AG10803 (cell line): ENCODE data around the gene SGCD.
A peak's percentile ranks its signal among the peaks of the same experiment; 100 is the strongest.

ENCODE experiments used
- DNase-seq: peaks from one replicate; pipeline ENCODE4 v3.0.0; 2010; ENCODE audit warnings: low read depth
- H3K4me3 ChIP-seq: 2 replicates; pipeline ENCODE4 v1.5.1; 2011; ENCODE audit warnings: mild to moderate bottlenecking, low read length, control low read depth
- CTCF ChIP-seq: conservative IDR thresholded peaks from 2 replicates; pipeline ENCODE4 v1.5.1; 2011; ENCODE audit warnings: mild to moderate bottlenecking, low read length, control low read depth, inconsistent platforms

Gene SGCD

GRCh38 chr5:156582193-156582598, 255.2 kb downstream of the SGCD start:
- H3K4me3 ChIP-seq, result no peak overlapping the region
- DNase-seq, result no peak
- no peak for TF ChIP-seq CTCF

GRCh38 chr5:156584871-156585270, 257.9 kb downstream of the SGCD start:
- no peak for TF ChIP-seq CTCF
- DNase-seq, result peak; percentile 49
- H3K4me3 ChIP-seq, result no peak overlapping the region

- H3K4me3 ChIP-seq, result no peak overlapping the region
- no peak for TF ChIP-seq CTCF
- no peak for DNase-seq
Observed at GRCh38 chr5:156585999-156586398, 259.0 kb downstream of the SGCD start.

GRCh38 chr5:156587012-156587411, 260.0 kb downstream of the SGCD start:
- DNase-seq, result no peak
- H3K4me3 ChIP-seq, result no peak overlapping the region
- TF ChIP-seq CTCF, result no peak

GRCh38 chr5:156588306-156588705, 261.3 kb downstream of the SGCD start:
- H3K4me3 ChIP-seq, result no peak overlapping the region
- TF ChIP-seq CTCF, result no peak
- DNase-seq, result no peak

GRCh38 chr5:156589104-156589945, 262.4 kb downstream of the SGCD start:
- TF ChIP-seq CTCF, result no peak
- H3K4me3 ChIP-seq, result no peak overlapping the region
- no peak for DNase-seq

GRCh38 chr5:156589946-156590216, 262.9 kb downstream of the SGCD start:
- no peak for DNase-seq
- H3K4me3 ChIP-seq, result no peak overlapping the region
- no peak for TF ChIP-seq CTCF
